ENCODE results near the gene GPER1.

- TF ChIP-seq CTCF (conservative IDR thresholded peaks at IDR 0.05; ENCODE audit: low read length) (no peak), EZH2phosphoT487 (IDR thresholded peaks at IDR 0.05; ENCODE audit: borderline replicate concordance, low read depth, low read length) (no peak)
Observed at GRCh38 chr7:1092161-1092632, 4.3 kb downstream of the GPER1 start.

Measured in OCI-LY7 (cell line).